ENCODE results near the gene TXLNB. TPM values are rescaled to one million over a fixed set of nuclear protein-coding genes. Genes with fewer than 3 reads are reported as not detected.

The TXLNB gene
- total and polyA plus RNA-seq, 2 of the 13 experiments (the other 11 are each of a cell fraction or from before 2014, with no cell fraction given) = not detected

- no peak for DNase-seq (ENCODE audit: low spot score)
- Histone ChIP-seq H3K9ac (ENCODE audit: insufficient read depth, low read depth, low read length) (no peak overlapping the region), H3K27me3 (ENCODE audit: control insufficient read depth in 1 of 2, insufficient read depth in 2 of 2, low read length in 2 of 2) (no peaks in the 10 kb centered on the region), H3K27ac (ENCODE audit: extremely low read length, insufficient read depth, low read length) (no peak overlapping the region), H3K36me3 (replicated peaks in 1 of 2; ENCODE audit: control insufficient read depth in 1 of 2, insufficient read depth in 2 of 2, low read length in 2 of 2) (no peaks in the 10 kb centered on the region), H4K20me1 (ENCODE audit: insufficient read depth, low read length) (no peaks in the 10 kb centered on the region), H3K4me3 (replicated peaks in 1 of 3; ENCODE audit: insufficient read depth in 1 of 3, low read depth in 2 of 3, low read length in 3 of 3) (no peak overlapping the region), H2AFZ (ENCODE audit: low read length) (no peak overlapping the region), H3K4me1 (ENCODE audit: insufficient read depth, low read length) (no peaks in the 10 kb centered on the region), H3K79me2 (ENCODE audit: insufficient read depth, low read length) (no peaks in the 10 kb centered on the region), H3K4me2 (ENCODE audit: low read depth, low read length) (no peak overlapping the region), H3K9me3 (ENCODE audit: low read length) (peaks cover 18% of the 10 kb centered on the region; the same call in 1 of the 2 replicates)
- ATAC-seq = no peak
- 20% methylated on average over 4 of the region's 4 CpGs for WGBS (ENCODE audit: low lambda C conversion rate)
- no peak for TF ChIP-seq ZNF562 (CRISPR knock-in tag; IDR thresholded peaks at IDR 0.05; ENCODE audit: borderline replicate concordance)
- no peak for TF ChIP-seq EHMT2 (IDR thresholded peaks at IDR 0.05; ENCODE audit: borderline replicate concordance, low read depth, low read length)
- no peak for TF ChIP-seq SMARCC2 (IDR thresholded peaks at IDR 0.05)
- TF ChIP-seq ZNF280D (CRISPR knock-in tag; IDR thresholded peaks at IDR 0.05) = no peak
- intact Hi-C loops (cut with micrococcal nuclease; ENCODE audit: unreplicated experiment) = no loop called here
- no peak for FAIRE-seq
- ChIA-PET CTCF (ENCODE audit: low intra/inter-chr PET ratio, low total read pairs) (no interaction called here), POLR2A (no interaction called here)
- no TSS peak for BruUV-seq (replicated peaks)
- in situ Hi-C loops (cut with HindIII; ENCODE audit: extremely low pct_ligation_motif_present, low pct_unique_long_range_greater_than_20kb) = no loop called here
Measured at GRCh38 chr6:139201378-139201777, 90.4 kb downstream of the TXLNB start.

GRCh38 chr6:139198529-139199288 is 93.1 kb downstream of the TXLNB start:
- H3K4me1 ChIP-seq (ENCODE audit: insufficient read depth, low read length) = no peaks in the 10 kb centered on the region
- no peak for DNase-seq (ENCODE audit: low spot score)
- H3K9me3 ChIP-seq (ENCODE audit: low read length) = no peaks in the 10 kb centered on the region
- no peaks in the 10 kb centered on the region for H3K79me2 ChIP-seq (ENCODE audit: insufficient read depth, low read length)
- no peak overlapping the region for H3K27ac ChIP-seq (ENCODE audit: extremely low read length, insufficient read depth, low read length)
- H3K36me3 ChIP-seq (replicated peaks in 1 of 2; ENCODE audit: control insufficient read depth in 1 of 2, insufficient read depth in 2 of 2, low read length in 2 of 2) = no peaks in the 10 kb centered on the region
- ATAC-seq = no peak
- intact Hi-C loops (cut with micrococcal nuclease; ENCODE audit: unreplicated experiment) = no loop called here
- H2AFZ ChIP-seq (ENCODE audit: low read length) = no peak overlapping the region
- no TSS peak for BruUV-seq (replicated peaks)
- FAIRE-seq = no peak
- no peaks in the 10 kb centered on the region for H4K20me1 ChIP-seq (ENCODE audit: insufficient read depth, low read length)
- H3K27me3 ChIP-seq (ENCODE audit: control insufficient read depth in 1 of 2, insufficient read depth in 2 of 2, low read length in 2 of 2) = no peaks in the 10 kb centered on the region
- no peak overlapping the region for H3K9ac ChIP-seq (ENCODE audit: insufficient read depth, low read depth, low read length)
- H3K4me2 ChIP-seq (ENCODE audit: low read depth, low read length) = no peak overlapping the region
- ChIA-PET POLR2A (no interaction called here), CTCF (ENCODE audit: low intra/inter-chr PET ratio, low total read pairs) (no interaction called here)
- no peak overlapping the region for H3K4me3 ChIP-seq (replicated peaks in 1 of 3; ENCODE audit: insufficient read depth in 1 of 3, low read depth in 2 of 3, low read length in 3 of 3)
- WGBS (ENCODE audit: low lambda C conversion rate) = 3% methylated on average over 4 of the region's 4 CpGs
- in situ Hi-C loops (cut with HindIII; ENCODE audit: extremely low pct_ligation_motif_present, low pct_unique_long_range_greater_than_20kb) = no loop called here
- TF ChIP-seq FOXP1 (IDR thresholded peaks at IDR 0.05) = no peak
- TF ChIP-seq FOXP1 (CRISPR knock-in tag; IDR thresholded peaks at IDR 0.05) = no peak
- no peak for TF ChIP-seq ARID3A (IDR thresholded peaks at IDR 0.05; ENCODE audit: low read depth, low read length)
- TF ChIP-seq GFI1 (CRISPR knock-in tag; IDR thresholded peaks at IDR 0.05; ENCODE audit: borderline replicate concordance) = no peak
- TF ChIP-seq ZMYM3 (CRISPR knock-in tag; IDR thresholded peaks at IDR 0.05) = no peak

All from HepG2 (cell line).